Measurements from ENCODE around the gene RNF11. TPM values are rescaled to one million over a fixed set of nuclear protein-coding genes. Genes with fewer than 3 reads are reported as not detected.

RNF11 gene
- total RNA-seq, 1 experiment from 2014 or later: 55.8 TPM

GRCh38 chr1:51312718-51313117 is 76.6 kb downstream of the RNF11 start:
- H3K9ac ChIP-seq (ENCODE audit: extremely low read depth, insufficient read length, low read length): no peak overlapping the region
- H3K4me2 ChIP-seq (ENCODE audit: insufficient read depth, insufficient read length, low read length): no peak overlapping the region
- no peak overlapping the region for H3K18ac ChIP-seq (ENCODE audit: insufficient read length, low read depth, low read length)
- no peak overlapping the region for H3K4me3 Mint-ChIP-seq
- no peak overlapping the region for H3K27ac ChIP-seq (ENCODE audit: insufficient read length, low read depth, low read length)
- H4K5ac ChIP-seq (ENCODE audit: insufficient read length, low read depth, low read length): no peak overlapping the region
- H3K9me3 ChIP-seq (ENCODE audit: control insufficient read depth, low read depth, low read length): no peaks in the 10 kb centered on the region
- no peak overlapping the region for H3K27ac Mint-ChIP-seq
- no peak for TF ChIP-seq CTCF (conservative IDR thresholded peaks at IDR 0.05)
- peaks cover 14 to 19% of the 10 kb centered on the region in 2 experiments for H3K4me1 Mint-ChIP-seq
- no peak overlapping the region for H3K56ac ChIP-seq (ENCODE audit: insufficient read length, low read depth, low read length)
- H3K79me2 ChIP-seq (ENCODE audit: insufficient read depth, low read length): no peaks in the 10 kb centered on the region
- H2BK5ac ChIP-seq (ENCODE audit: insufficient read length, low read length): no peak overlapping the region
- no peaks in the 10 kb centered on the region for H3K27me3 ChIP-seq (ENCODE audit: insufficient read depth, low read length)
- no peak for DNase-seq
- no peak overlapping the region for H4K8ac ChIP-seq (replicated peaks; ENCODE audit: insufficient read length, low read depth, low read length)
- no peaks in the 10 kb centered on the region for H3K23me2 ChIP-seq (ENCODE audit: insufficient read length, low read depth, low read length, poor library complexity, severe bottlenecking)
- no peaks in the 10 kb centered on the region for H3K79me1 ChIP-seq (ENCODE audit: insufficient read depth, low read depth, low read length, poor library complexity, severe bottlenecking)
- no peak overlapping the region for H2BK12ac ChIP-seq (ENCODE audit: insufficient read length, low read depth, low read length)
- no peak overlapping the region for H2AFZ ChIP-seq (ENCODE audit: low read length)
- H3K23ac ChIP-seq (ENCODE audit: insufficient read length, low read depth, low read length): no peak overlapping the region
- no peak overlapping the region for H3K14ac ChIP-seq (ENCODE audit: insufficient read depth, low read length)
- WGBS (ENCODE audit: extremely low coverage, insufficient read length, low lambda C conversion rate): no CpG with 5 or more reads among the region's 4 CpGs
- H2BK15ac ChIP-seq (ENCODE audit: low read depth, low read length): no peak overlapping the region
- H4K91ac ChIP-seq (ENCODE audit: insufficient read length, low read depth, low read length): no peak overlapping the region
- H3K9me3 Mint-ChIP-seq: no peaks in the 10 kb centered on the region
- H3K36me3 Mint-ChIP-seq (ENCODE audit: insufficient read depth in 1 of 3, low read depth in 3 of 3): no peaks in the 10 kb centered on the region
- H3T11ph ChIP-seq (ENCODE audit: low read length): no peak overlapping the region
- no peaks in the 10 kb centered on the region; the same call in 1 of the 2 replicates for H3K27me3 Mint-ChIP-seq (ENCODE audit: low read depth)
- H2BK120ac ChIP-seq (ENCODE audit: low read depth, low read length, poor library complexity, severe bottlenecking): no peak overlapping the region
- H3K4me1 ChIP-seq (ENCODE audit: insufficient read depth, low read length): no peaks in the 10 kb centered on the region
- H2AK5ac ChIP-seq (ENCODE audit: insufficient read length, low read length): no peak overlapping the region
- H4K20me1 ChIP-seq (ENCODE audit: control insufficient read depth, insufficient read depth, insufficient read length): no peaks in the 10 kb centered on the region
- no peak overlapping the region for H2BK20ac ChIP-seq (ENCODE audit: low read depth, low read length, poor library complexity, severe bottlenecking)
- H3K4ac ChIP-seq (ENCODE audit: low read depth, low read length): no peak overlapping the region

All from H9 (cell line).